ENCODE data around the gene BBS9. TPM values are rescaled to one million over a fixed set of nuclear protein-coding genes. Genes with fewer than 3 reads are reported as not detected.

The BBS9 gene
- total and polyA plus RNA-seq, 2 of the 4 experiments (the other 2 are of a cell fraction) = 7.9 to 9.5 TPM

DNA sequence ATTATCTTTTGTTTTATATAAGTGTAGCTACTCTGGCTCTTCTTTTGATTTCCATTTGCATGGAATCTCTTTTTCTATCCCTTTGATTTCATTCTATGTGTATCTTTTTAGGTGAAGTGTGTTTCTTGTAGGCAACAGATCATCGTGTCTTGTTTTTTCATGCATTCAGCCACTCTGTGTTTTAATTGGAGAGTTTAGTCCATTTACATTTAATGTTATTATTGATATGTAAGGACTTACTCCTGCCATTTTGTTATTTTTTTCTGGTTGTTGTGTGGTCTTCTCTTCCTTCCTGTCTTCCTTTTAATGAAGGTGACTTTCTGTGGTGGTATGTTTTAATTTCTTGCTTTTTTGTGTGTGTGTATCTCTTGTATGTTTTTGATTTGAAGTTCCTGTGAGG, 81.6 kb downstream of the BBS9 start:
- H2AK9ac ChIP-seq (replicated peaks; ENCODE audit: low read depth, low read length, poor library complexity) = no peak overlapping the region
- no peak overlapping the region for H3K4me2 ChIP-seq (ENCODE audit: low read depth, low read length)
- no peaks in the 10 kb centered on the region for H4K20me1 ChIP-seq (ENCODE audit: insufficient read depth, low read length)
- H3K9me3 ChIP-seq (ENCODE audit: control insufficient read depth, insufficient read depth, low read length) = peaks cover 9% of the 10 kb centered on the region
- no peak overlapping the region for H2BK20ac ChIP-seq (ENCODE audit: low read depth, low read length)
- in situ Hi-C loops (cut with MboI; ENCODE audit: low sequenced_read_pairs) = no loop called here
- no peak overlapping the region for H3K9ac ChIP-seq (ENCODE audit: low read depth, low read length)
- intact Hi-C loops (cut with micrococcal nuclease) = no loop called here
- no peak overlapping the region for H2BK15ac ChIP-seq (ENCODE audit: low read depth, low read length)
- H3K4me1 ChIP-seq (ENCODE audit: control insufficient read depth, insufficient read depth, low read length) = no peaks in the 10 kb centered on the region; the same call in 1 of the 2 replicates
- dilution Hi-C loops (cut with HindIII; ENCODE audit: low sequenced_read_pairs, unreplicated experiment) = no loop called here
- H3K79me1 ChIP-seq (ENCODE audit: low read depth in 1 of 2, low read length in 2 of 2) = no peaks in the 10 kb centered on the region
- ChIA-PET CTCF (no interaction called here), POLR2A (ENCODE audit: unreplicated experiment) (no interaction called here)
- H3K23ac ChIP-seq (ENCODE audit: low read depth, low read length) = no peak overlapping the region
- H2AK5ac ChIP-seq (ENCODE audit: low read depth, low read length) = no peak overlapping the region
- no peak overlapping the region for H3K4ac ChIP-seq (ENCODE audit: low read depth, low read length)
- H2BK5ac ChIP-seq (ENCODE audit: low read depth, low read length, poor library complexity, severe bottlenecking) = no peak overlapping the region
- no peak overlapping the region for H4K91ac ChIP-seq (ENCODE audit: insufficient read depth, low read depth, low read length)
- H4K8ac ChIP-seq (ENCODE audit: low read depth in 2 of 2, low read length in 2 of 2) = no peak overlapping the region
- DNase-seq = no peak
- H3K18ac ChIP-seq (ENCODE audit: low read depth, low read length) = no peak overlapping the region
- H3K14ac ChIP-seq (replicated peaks; ENCODE audit: low read depth, low read length) = no peak overlapping the region
- no peaks in the 10 kb centered on the region for H3K27me3 ChIP-seq (ENCODE audit: control insufficient read depth, insufficient read depth, low read length)
- no peak overlapping the region for H3K27ac ChIP-seq (ENCODE audit: insufficient read depth, low read length)
- no CpG with 5 or more reads among the region's 1 CpG for whole genome bisulfite sequencing, 2 experiments (ENCODE audit: extremely low coverage in 2 of 2, insufficient read length in 1 of 2)
- H3K56ac ChIP-seq (ENCODE audit: extremely low read depth, insufficient read depth, low read length) = no peak overlapping the region
- H2AFZ ChIP-seq (replicated peaks; ENCODE audit: low read length, poor library complexity) = no peak overlapping the region
- no peaks in the 10 kb centered on the region for H3K36me3 ChIP-seq (ENCODE audit: control insufficient read depth, insufficient read depth, low read length)
- BruUV-seq (replicated peaks) = no TSS peak
- no peak overlapping the region for H4K5ac ChIP-seq (ENCODE audit: low read depth, low read length)
- H3K4me3 ChIP-seq (ENCODE audit: insufficient read depth, low read depth, low read length) = no peak overlapping the region
- TF ChIP-seq USF2 (IDR thresholded peaks at IDR 0.05; ENCODE audit: low read depth, low read length) = no peak
- no peak for TF ChIP-seq RAD21 (IDR thresholded peaks at IDR 0.05; ENCODE audit: low read length)
- TF ChIP-seq MAFK (IDR thresholded peaks at IDR 0.05; ENCODE audit: low read depth, low read length) = no peak
- TF ChIP-seq, protein P1, sequence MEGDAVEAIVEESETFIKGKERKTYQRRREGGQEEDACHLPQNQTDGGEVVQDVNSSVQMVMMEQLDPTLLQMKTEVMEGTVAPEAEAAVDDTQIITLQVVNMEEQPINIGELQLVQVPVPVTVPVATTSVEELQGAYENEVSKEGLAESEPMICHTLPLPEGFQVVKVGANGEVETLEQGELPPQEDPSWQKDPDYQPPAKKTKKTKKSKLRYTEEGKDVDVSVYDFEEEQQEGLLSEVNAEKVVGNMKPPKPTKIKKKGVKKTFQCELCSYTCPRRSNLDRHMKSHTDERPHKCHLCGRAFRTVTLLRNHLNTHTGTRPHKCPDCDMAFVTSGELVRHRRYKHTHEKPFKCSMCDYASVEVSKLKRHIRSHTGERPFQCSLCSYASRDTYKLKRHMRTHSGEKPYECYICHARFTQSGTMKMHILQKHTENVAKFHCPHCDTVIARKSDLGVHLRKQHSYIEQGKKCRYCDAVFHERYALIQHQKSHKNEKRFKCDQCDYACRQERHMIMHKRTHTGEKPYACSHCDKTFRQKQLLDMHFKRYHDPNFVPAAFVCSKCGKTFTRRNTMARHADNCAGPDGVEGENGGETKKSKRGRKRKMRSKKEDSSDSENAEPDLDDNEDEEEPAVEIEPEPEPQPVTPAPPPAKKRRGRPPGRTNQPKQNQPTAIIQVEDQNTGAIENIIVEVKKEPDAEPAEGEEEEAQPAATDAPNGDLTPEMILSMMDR (conservative IDR thresholded peaks at IDR 0.05; ENCODE audit: low read depth, low read length) = no peak
- no peak for TF ChIP-seq ELK1 (IDR thresholded peaks at IDR 0.05; ENCODE audit: borderline replicate concordance, low read depth, low read length)
- no peak for TF ChIP-seq MXI1 (IDR thresholded peaks at IDR 0.05; ENCODE audit: borderline replicate concordance, low read depth, low read length)
- TF ChIP-seq SMC3 (IDR thresholded peaks at IDR 0.05; ENCODE audit: low read depth, low read length) = no peak
- no peak for TF ChIP-seq RCOR1 (IDR thresholded peaks at IDR 0.05; ENCODE audit: insufficient replicate concordance, low read length)
- TF ChIP-seq CEBPB (IDR thresholded peaks at IDR 0.05; ENCODE audit: low read depth, low read length) = no peak
- no peak for TF ChIP-seq POLR2A (IDR thresholded peaks at IDR 0.05; ENCODE audit: low read depth, low read length)
- no peak for TF ChIP-seq MAZ (IDR thresholded peaks at IDR 0.05; ENCODE audit: borderline replicate concordance, low read depth, low read length)
- no peak for TF ChIP-seq FOS (IDR thresholded peaks at IDR 0.05; ENCODE audit: low read depth, low read length)
- TF ChIP-seq CHD1 (IDR thresholded peaks at IDR 0.05; ENCODE audit: low read depth, low read length) = no peak
- no peak for TF ChIP-seq BHLHE40 (IDR thresholded peaks at IDR 0.05; ENCODE audit: low read depth, low read length)
- no peak for TF ChIP-seq RFX5 (IDR thresholded peaks at IDR 0.05; ENCODE audit: low read depth, low read length)
- no peak for TF ChIP-seq NFE2L2 (IDR thresholded peaks at IDR 0.05; ENCODE audit: low read depth, low read length)
- H2BK120ac ChIP-seq (ENCODE audit: low read depth, low read length) = no peak overlapping the region
- no peak for ATAC-seq (ENCODE audit: low read depth)
- H3K9me1 ChIP-seq (ENCODE audit: insufficient read depth, low read length) = no peaks in the 10 kb centered on the region
